ENCODE results near the gene PTCRA.

Gene PTCRA

DNA sequence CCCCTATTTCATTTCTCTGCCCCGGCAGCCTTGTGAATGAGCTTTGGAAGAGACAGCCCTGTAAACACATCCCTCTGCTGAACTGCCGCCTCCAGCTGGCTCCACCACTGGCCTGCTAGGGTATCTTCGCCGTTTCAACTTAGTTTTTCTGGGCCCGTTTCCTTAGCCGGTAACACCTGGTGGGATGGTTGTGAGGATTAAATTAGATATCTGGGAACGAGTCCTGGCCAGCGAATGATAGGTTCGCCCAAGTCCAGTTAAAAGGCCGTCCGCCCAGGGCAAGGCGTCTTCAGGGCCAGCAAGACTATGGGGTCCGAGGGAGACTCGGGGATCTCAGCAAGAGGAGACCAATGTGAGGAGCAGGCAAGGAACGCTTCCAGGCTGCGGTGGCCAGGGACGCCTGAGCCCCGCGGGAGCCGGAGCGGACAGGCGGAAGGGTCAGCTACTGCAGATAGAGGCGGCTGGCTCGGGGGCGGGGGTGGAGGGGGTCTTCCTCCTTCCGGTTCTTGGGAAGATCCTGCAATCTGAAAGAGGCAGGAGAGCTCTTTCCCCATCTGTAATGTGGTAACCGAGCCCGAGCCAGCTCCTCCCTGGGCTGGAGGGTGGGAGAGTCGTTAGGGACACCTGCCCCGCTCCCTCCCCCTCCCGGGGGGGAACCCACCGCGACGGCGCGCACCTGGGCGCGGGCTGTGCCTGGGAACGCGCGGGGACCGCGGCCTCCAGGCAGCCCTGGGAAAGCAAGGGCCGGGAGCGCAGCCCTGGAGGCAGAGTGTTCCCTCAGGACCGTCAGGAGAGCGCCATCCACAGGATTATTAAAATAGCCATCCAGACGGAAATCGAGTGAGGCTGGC is 4.5 kb upstream of the PTCRA start:
- H3K4me3 ChIP-seq (ENCODE audit: low read length): peak overlapping the region; percentile 21
- peaks cover 5% of the 10 kb centered on the region for H3K27me3 ChIP-seq (ENCODE audit: control insufficient read depth, insufficient read depth, low read length)
- H3K36me3 ChIP-seq (ENCODE audit: control insufficient read depth, insufficient read depth, low read length): no peaks in the 10 kb centered on the region
- no peak overlapping the region for H3K9ac ChIP-seq (ENCODE audit: low read length)
- no peak overlapping the region for H3K27ac ChIP-seq (ENCODE audit: low read depth, low read length)
- H3K4me1 ChIP-seq (ENCODE audit: control insufficient read depth, insufficient read depth, low read length): no peaks in the 10 kb centered on the region

DNA sequence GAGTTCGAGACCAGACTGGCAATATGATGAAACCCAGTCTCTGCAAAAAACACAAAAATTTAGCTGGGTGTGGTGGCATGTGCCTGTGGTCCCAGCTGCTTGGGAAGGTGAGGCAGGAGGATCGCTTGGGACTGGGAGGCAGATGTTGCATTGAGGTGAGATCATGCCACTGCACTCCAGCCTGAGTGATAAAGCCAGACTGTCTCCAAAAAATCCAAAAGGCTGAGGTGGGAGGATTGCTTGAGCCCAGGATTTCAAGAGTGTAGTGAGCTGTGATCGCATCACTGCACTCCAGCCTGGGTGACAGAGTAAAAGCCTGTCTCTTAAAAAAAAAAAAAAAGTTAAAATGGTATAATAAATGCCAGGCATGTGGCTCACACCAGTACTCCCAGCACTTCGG is 1.3 kb upstream of the PTCRA start:
- peaks cover 6% of the 10 kb centered on the region for H3K27me3 ChIP-seq (ENCODE audit: control insufficient read depth, insufficient read depth, low read length)
- H3K27ac ChIP-seq (ENCODE audit: low read depth, low read length): no peak overlapping the region
- H3K4me3 ChIP-seq (ENCODE audit: low read length): no peak overlapping the region
- no peaks in the 10 kb centered on the region for H3K4me1 ChIP-seq (ENCODE audit: control insufficient read depth, insufficient read depth, low read length)
- no peaks in the 10 kb centered on the region for H3K36me3 ChIP-seq (ENCODE audit: control insufficient read depth, insufficient read depth, low read length)
- no peak overlapping the region for H3K9ac ChIP-seq (ENCODE audit: low read length)

- peaks cover 6% of the 10 kb centered on the region for H3K27me3 ChIP-seq (ENCODE audit: control insufficient read depth, insufficient read depth, low read length)
- no peaks in the 10 kb centered on the region for H3K36me3 ChIP-seq (ENCODE audit: control insufficient read depth, insufficient read depth, low read length)
- H3K9ac ChIP-seq (ENCODE audit: low read length): no peak overlapping the region
- H3K4me1 ChIP-seq (ENCODE audit: control insufficient read depth, insufficient read depth, low read length): no peaks in the 10 kb centered on the region
- no peak overlapping the region for H3K27ac ChIP-seq (ENCODE audit: low read depth, low read length)
- no peak overlapping the region for H3K4me3 ChIP-seq (ENCODE audit: low read length)
These were observed 435 bp downstream of the PTCRA start for GRCh38 chr6:42916288-42916687.

DNA sequence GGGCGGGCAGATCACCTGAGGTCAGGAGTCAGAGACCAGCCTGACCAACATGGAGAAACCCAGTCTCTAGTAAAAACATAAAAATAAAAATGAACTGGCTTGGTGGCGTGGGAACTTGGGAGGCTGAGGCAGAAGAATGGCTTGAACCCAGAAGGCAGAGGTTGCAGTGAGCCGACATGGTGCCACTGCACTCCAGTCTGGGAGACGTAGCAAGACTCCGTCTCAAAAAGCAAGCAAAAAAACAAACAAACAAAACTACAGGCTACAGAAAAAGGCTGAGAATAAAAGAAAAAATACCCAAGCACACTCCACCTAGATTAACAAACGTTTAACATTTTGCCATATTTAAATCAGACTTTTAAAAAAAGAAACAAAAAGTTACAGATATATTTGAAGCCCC is 5.9 kb downstream of the PTCRA start:
- Histone ChIP-seq H3K36me3 (ENCODE audit: control insufficient read depth, insufficient read depth, low read length) (no peaks in the 10 kb centered on the region), H3K4me3 (ENCODE audit: low read length) (no peak overlapping the region), H3K4me1 (ENCODE audit: control insufficient read depth, insufficient read depth, low read length) (no peaks in the 10 kb centered on the region), H3K27ac (ENCODE audit: low read depth, low read length) (no peak overlapping the region), H3K27me3 (ENCODE audit: control insufficient read depth, insufficient read depth, low read length) (no peaks in the 10 kb centered on the region), H3K9ac (ENCODE audit: low read length) (no peak overlapping the region)

DNA sequence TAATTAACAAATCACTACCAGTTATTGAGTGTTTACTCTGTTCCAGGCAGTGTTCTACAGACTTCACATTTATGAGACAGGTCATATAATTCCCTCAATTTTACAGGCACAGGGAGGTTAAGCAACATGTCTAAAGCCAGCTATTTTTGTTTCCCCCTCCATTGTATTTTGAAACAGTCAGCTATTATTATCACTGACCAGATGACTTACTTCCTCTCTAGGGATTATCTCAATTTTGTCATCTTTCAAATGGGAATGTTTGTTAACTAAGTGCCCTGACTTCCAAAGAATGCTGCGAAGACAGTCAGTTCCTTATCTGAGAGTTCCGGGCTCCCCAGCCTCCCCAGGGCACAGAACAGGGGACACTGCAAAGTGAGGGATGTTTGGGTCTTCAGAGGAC is 7.8 kb downstream of the PTCRA start:
- no peak overlapping the region for H3K27ac ChIP-seq (ENCODE audit: low read depth, low read length)
- no peak overlapping the region for H3K9ac ChIP-seq (ENCODE audit: low read length)
- no peaks in the 10 kb centered on the region for H3K36me3 ChIP-seq (ENCODE audit: control insufficient read depth, insufficient read depth, low read length)
- H3K27me3 ChIP-seq (ENCODE audit: control insufficient read depth, insufficient read depth, low read length): no peaks in the 10 kb centered on the region
- no peak overlapping the region for H3K4me3 ChIP-seq (ENCODE audit: low read length)
- peaks cover 4% of the 10 kb centered on the region for H3K4me1 ChIP-seq (ENCODE audit: control insufficient read depth, insufficient read depth, low read length)

- H3K4me1 ChIP-seq (ENCODE audit: control insufficient read depth, insufficient read depth, low read length): peaks cover 8% of the 10 kb centered on the region
- H3K36me3 ChIP-seq (ENCODE audit: control insufficient read depth, insufficient read depth, low read length): no peaks in the 10 kb centered on the region
- H3K27me3 ChIP-seq (ENCODE audit: control insufficient read depth, insufficient read depth, low read length): no peaks in the 10 kb centered on the region
- no peak overlapping the region for H3K4me3 ChIP-seq (ENCODE audit: low read length)
- no peak overlapping the region for H3K9ac ChIP-seq (ENCODE audit: low read length)
- H3K27ac ChIP-seq (ENCODE audit: low read depth, low read length): no peak overlapping the region
These were observed 9.5 kb downstream of the PTCRA start for GRCh38 chr6:42925248-42925857.

GRCh38 chr6:42928986-42929820 is 13.3 kb downstream of the PTCRA start, which contains the start of gene CNPY3:
TSS of gene CNPY3 (plus strand) at chr6:42929480. CDS start at chr6:42929571, 91 bp downstream.
- H3K27ac ChIP-seq (ENCODE audit: low read depth, low read length): peak within 1 kb of the TSS; percentile 94
- peak within 1 kb of the TSS; percentile 78 for H3K9ac ChIP-seq (ENCODE audit: low read length)
- H3K27me3 ChIP-seq (ENCODE audit: control insufficient read depth, insufficient read depth, low read length): no peaks in the 10 kb centered on the region
- H3K4me1 ChIP-seq (ENCODE audit: control insufficient read depth, insufficient read depth, low read length): peaks cover 11% of the 10 kb centered on the region
- peaks cover 2% of the 10 kb centered on the region for H3K36me3 ChIP-seq (ENCODE audit: control insufficient read depth, insufficient read depth, low read length)
- peak within 1 kb of the TSS; percentile 90 for H3K4me3 ChIP-seq (ENCODE audit: low read length)

GRCh38 chr6:42929821-42930360 is 14.0 kb downstream of the PTCRA start:
- H3K4me3 ChIP-seq (ENCODE audit: low read length): peak overlapping the region; percentile 90
- peak overlapping the region; percentile 94 for H3K27ac ChIP-seq (ENCODE audit: low read depth, low read length)
- H3K36me3 ChIP-seq (ENCODE audit: control insufficient read depth, insufficient read depth, low read length): peaks cover 6% of the 10 kb centered on the region
- peak overlapping the region; percentile 78 for H3K9ac ChIP-seq (ENCODE audit: low read length)
- H3K4me1 ChIP-seq (ENCODE audit: control insufficient read depth, insufficient read depth, low read length): peaks cover 11% of the 10 kb centered on the region
- H3K27me3 ChIP-seq (ENCODE audit: control insufficient read depth, insufficient read depth, low read length): no peaks in the 10 kb centered on the region

DNA sequence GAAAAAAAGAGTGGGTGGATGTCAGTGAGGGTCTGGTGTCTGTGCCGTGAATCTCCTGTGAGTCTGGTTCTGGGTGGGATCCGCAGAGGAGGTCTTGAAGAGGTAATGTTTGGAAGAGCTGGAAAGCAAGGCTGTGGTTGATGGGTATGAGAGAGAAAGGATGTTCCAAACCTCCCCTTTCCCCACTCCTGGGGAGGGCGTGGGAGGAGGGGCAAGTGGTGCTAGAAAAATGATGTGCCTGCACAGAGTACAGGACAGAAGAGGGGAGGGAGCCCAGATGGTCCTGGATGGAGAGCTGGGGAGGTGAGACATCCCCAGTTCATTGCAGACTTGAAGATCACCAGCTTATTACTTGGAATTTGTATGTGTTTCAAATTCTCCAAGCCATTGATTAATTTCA is 16.6 kb downstream of the PTCRA start:
- H3K4me3 ChIP-seq (ENCODE audit: low read length): no peak overlapping the region
- H3K27me3 ChIP-seq (ENCODE audit: control insufficient read depth, insufficient read depth, low read length): no peaks in the 10 kb centered on the region
- no peak overlapping the region for H3K27ac ChIP-seq (ENCODE audit: low read depth, low read length)
- no peak overlapping the region for H3K9ac ChIP-seq (ENCODE audit: low read length)
- peaks cover 11% of the 10 kb centered on the region for H3K4me1 ChIP-seq (ENCODE audit: control insufficient read depth, insufficient read depth, low read length)
- peaks cover 14% of the 10 kb centered on the region for H3K36me3 ChIP-seq (ENCODE audit: control insufficient read depth, insufficient read depth, low read length)

DNA sequence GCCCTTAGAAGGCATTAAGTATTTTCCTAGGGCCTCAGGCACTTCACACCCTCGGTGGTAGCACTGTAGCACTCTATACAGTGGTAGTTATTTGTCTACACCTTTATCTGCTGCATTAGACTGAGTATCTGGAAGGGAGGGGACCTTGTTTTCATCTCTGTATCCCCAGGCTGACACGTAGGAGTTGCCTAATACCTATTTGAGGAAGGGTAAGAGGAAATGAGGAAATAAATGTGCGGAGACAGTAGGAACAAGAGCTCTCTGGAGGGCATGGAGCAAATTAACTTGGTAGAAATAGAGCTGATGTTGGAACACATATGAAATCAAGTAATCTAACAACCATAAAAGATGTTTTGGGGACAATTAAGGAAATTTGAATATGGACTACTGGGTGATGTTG is 17.4 kb downstream of the PTCRA start:
- H3K4me1 ChIP-seq (ENCODE audit: control insufficient read depth, insufficient read depth, low read length): peaks cover 11% of the 10 kb centered on the region
- no peaks in the 10 kb centered on the region for H3K27me3 ChIP-seq (ENCODE audit: control insufficient read depth, insufficient read depth, low read length)
- peaks cover 21% of the 10 kb centered on the region for H3K36me3 ChIP-seq (ENCODE audit: control insufficient read depth, insufficient read depth, low read length)
- H3K4me3 ChIP-seq (ENCODE audit: low read length): no peak overlapping the region
- no peak overlapping the region for H3K9ac ChIP-seq (ENCODE audit: low read length)
- no peak overlapping the region for H3K27ac ChIP-seq (ENCODE audit: low read depth, low read length)

GRCh38 chr6:42935322-42935721 is 19.5 kb downstream of the PTCRA start:
- H3K27ac ChIP-seq (ENCODE audit: low read depth, low read length): no peak overlapping the region
- H3K4me3 ChIP-seq (ENCODE audit: low read length): no peak overlapping the region
- H3K9ac ChIP-seq (ENCODE audit: low read length): no peak overlapping the region
- H3K36me3 ChIP-seq (ENCODE audit: control insufficient read depth, insufficient read depth, low read length): peaks cover 34% of the 10 kb centered on the region
- no peaks in the 10 kb centered on the region for H3K27me3 ChIP-seq (ENCODE audit: control insufficient read depth, insufficient read depth, low read length)
- peaks cover 3% of the 10 kb centered on the region for H3K4me1 ChIP-seq (ENCODE audit: control insufficient read depth, insufficient read depth, low read length)

DNA sequence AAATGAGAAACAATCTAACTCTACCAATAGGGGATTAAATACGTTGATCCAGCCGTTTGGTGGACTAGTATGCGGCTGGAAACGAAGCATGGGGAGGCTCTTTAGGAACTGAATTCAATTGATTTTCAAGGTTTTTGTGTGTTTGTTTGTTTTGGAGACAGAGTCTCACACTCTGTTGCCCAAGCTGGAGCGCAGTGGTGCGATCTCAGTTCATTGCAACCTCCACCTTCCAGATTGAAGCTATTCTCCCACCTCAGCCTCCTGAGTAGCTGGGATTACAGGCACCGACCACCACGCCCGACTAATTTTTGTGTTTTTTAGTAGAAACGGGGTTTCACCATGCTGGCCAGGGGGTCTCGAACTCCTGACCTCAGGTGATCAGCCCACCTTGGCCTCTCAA is 20.5 kb downstream of the PTCRA start:
- Histone ChIP-seq H3K36me3 (ENCODE audit: control insufficient read depth, insufficient read depth, low read length) (peaks cover 39% of the 10 kb centered on the region), H3K4me3 (ENCODE audit: low read length) (no peak overlapping the region), H3K27ac (ENCODE audit: low read depth, low read length) (no peak overlapping the region), H3K4me1 (ENCODE audit: control insufficient read depth, insufficient read depth, low read length) (no peaks in the 10 kb centered on the region), H3K9ac (ENCODE audit: low read length) (no peak overlapping the region), H3K27me3 (ENCODE audit: control insufficient read depth, insufficient read depth, low read length) (no peaks in the 10 kb centered on the region)

All from rectal smooth muscle tissue (tissue), 1 donor.